ENCODE data around the gene ALDH9A1.

ALDH9A1 gene

GRCh38 chr1:165679282-165680036 is 18.9 kb downstream of the ALDH9A1 start:
- TF ChIP-seq, protein P1, sequence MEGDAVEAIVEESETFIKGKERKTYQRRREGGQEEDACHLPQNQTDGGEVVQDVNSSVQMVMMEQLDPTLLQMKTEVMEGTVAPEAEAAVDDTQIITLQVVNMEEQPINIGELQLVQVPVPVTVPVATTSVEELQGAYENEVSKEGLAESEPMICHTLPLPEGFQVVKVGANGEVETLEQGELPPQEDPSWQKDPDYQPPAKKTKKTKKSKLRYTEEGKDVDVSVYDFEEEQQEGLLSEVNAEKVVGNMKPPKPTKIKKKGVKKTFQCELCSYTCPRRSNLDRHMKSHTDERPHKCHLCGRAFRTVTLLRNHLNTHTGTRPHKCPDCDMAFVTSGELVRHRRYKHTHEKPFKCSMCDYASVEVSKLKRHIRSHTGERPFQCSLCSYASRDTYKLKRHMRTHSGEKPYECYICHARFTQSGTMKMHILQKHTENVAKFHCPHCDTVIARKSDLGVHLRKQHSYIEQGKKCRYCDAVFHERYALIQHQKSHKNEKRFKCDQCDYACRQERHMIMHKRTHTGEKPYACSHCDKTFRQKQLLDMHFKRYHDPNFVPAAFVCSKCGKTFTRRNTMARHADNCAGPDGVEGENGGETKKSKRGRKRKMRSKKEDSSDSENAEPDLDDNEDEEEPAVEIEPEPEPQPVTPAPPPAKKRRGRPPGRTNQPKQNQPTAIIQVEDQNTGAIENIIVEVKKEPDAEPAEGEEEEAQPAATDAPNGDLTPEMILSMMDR (IDR thresholded peaks at IDR 0.05; ENCODE audit: low read depth, low read length, missing control alignments): no peak
- H3K4me3 ChIP-seq (ENCODE audit: low read depth, low read length): no peak overlapping the region
- no peak for DNase-seq (ENCODE audit: low read depth)
- in situ Hi-C loops (cut with HindIII; ENCODE audit: low sequenced_read_pairs): no loop called here

- DNase-seq (ENCODE audit: low read depth): no peak
- TF ChIP-seq, protein P1 (IDR thresholded peaks at IDR 0.05; ENCODE audit: low read depth, low read length, missing control alignments): no peak
- in situ Hi-C loops (cut with HindIII; ENCODE audit: low sequenced_read_pairs): no loop called here
- H3K4me3 ChIP-seq (ENCODE audit: low read depth, low read length): no peak overlapping the region
Measured at GRCh38 chr1:165678509-165678908, 19.9 kb downstream of the ALDH9A1 start.

DNA sequence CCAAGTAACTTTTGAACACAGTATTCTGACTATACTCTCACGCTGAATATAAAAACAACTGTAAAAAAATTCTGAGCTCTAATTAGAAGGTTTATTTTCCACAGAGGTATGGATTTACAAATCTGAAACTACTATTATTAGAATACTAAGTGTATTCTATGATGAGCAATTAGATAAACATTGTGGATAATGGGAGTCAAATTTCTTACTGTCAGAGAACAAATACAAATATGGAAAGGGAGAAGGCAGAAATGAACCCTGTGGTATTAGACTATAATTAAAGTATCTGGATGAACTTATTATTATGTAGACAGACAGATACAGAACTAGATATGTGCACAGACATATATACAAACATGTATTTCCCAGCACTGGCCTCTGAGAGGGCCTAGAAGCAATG is 22.6 kb downstream of the ALDH9A1 start:
- in situ Hi-C loops (cut with HindIII; ENCODE audit: low sequenced_read_pairs): no loop called here
- TF ChIP-seq, protein P1 (IDR thresholded peaks at IDR 0.05; ENCODE audit: low read depth, low read length, missing control alignments): no peak

GRCh38 chr1:165674599-165674998 is 23.8 kb downstream of the ALDH9A1 start:
- in situ Hi-C loops (cut with HindIII; ENCODE audit: low sequenced_read_pairs): no loop called here
- TF ChIP-seq, protein P1 (IDR thresholded peaks at IDR 0.05; ENCODE audit: low read depth, low read length, missing control alignments): no peak
- no peak overlapping the region for H3K4me3 ChIP-seq (ENCODE audit: low read depth, low read length)
- no peak for DNase-seq (ENCODE audit: low read depth)

More for the DNA sequence above, 22.6 kb downstream of the ALDH9A1 start:
- DNase-seq (ENCODE audit: low read depth): no peak
- no peak overlapping the region for H3K4me3 ChIP-seq (ENCODE audit: low read depth, low read length)

- DNase-seq (ENCODE audit: low read depth): no peak
- in situ Hi-C loops (cut with HindIII; ENCODE audit: low sequenced_read_pairs): no loop called here
- TF ChIP-seq, protein P1 (IDR thresholded peaks at IDR 0.05; ENCODE audit: low read depth, low read length, missing control alignments): no peak
- H3K4me3 ChIP-seq (ENCODE audit: low read depth, low read length): no peak overlapping the region
Measured at GRCh38 chr1:165671526-165671925, 26.8 kb downstream of the ALDH9A1 start.

DNA sequence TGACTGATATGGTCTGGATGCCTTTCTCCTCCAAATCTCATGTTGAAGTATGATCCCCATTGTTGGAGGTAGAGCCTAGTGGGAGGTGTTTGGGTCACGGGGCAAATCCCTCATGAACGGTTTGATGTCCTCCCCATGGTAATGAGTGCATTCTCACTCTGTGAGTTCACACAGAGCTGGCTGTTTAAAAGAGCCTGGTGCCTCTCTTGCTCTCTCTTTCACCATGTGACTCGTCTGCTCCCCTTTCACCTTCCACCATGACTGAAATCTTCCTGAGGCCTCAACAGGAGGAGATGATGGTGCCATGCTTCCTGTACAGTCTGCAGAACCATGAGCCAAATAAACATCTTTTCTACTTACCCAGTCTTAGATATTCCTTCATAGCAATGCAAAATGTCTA is 30.2 kb downstream of the ALDH9A1 start:
- in situ Hi-C loops (cut with HindIII; ENCODE audit: low sequenced_read_pairs): no loop called here
- DNase-seq (ENCODE audit: low read depth): no peak
- H3K4me3 ChIP-seq (ENCODE audit: low read depth, low read length): no peak overlapping the region
- TF ChIP-seq, protein P1 (IDR thresholded peaks at IDR 0.05; ENCODE audit: low read depth, low read length, missing control alignments): no peak
